ENCODE measurements around the gene NEUROD2. TPM values are rescaled to one million over a fixed set of nuclear protein-coding genes. Genes with fewer than 3 reads are reported as not detected.

NEUROD2 gene
- total and polyA plus RNA-seq, 4 donors: not detected

DNA sequence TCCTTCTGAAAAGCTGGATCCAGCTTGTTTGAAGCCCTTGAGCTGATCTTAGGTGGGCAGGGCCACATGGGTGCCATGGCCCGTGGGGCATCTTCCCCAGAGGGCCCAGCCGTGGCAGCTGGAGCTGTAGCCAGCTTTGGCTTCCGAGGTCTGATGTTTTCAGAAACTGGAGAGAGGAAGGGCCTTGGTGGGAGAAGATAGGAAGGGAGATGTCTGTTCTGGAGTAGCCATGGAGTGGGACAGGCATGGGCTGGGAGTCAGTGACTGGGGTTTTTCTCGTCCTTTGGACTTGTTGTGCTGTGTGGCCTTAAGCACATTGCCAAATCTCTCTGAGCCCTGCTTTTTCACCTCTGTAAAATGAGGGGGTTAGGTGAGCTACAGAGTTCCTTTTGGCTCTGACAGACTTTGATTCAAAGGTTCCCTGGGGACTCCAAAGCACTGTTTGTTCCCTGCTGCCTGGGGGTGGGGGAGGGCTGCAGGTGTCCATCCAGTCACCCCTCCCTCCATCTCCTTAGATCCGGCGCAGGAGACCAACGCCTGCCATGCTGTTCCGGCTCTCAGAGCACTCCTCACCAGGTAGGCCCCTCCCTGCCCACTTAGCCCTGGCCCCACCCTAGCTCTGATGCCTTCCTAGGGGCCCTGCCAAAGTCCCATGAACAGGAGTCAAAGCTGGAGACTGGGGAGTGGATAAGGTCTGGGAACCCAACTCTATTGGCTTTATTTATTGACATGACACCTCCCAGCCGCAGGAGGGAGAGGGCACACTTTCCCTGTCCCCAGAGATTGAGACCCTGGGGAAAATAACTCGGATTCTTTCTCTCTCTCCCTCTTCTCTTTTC, 21.2 kb upstream of the NEUROD2 start (continued):
- TF ChIP-seq ATF3 (IDR thresholded peaks at IDR 0.05): no peak
- no peak for TF ChIP-seq TAF1 (conservative IDR thresholded peaks at IDR 0.05)
- TF ChIP-seq RAD21 (IDR thresholded peaks at IDR 0.05): no peak

DNA sequence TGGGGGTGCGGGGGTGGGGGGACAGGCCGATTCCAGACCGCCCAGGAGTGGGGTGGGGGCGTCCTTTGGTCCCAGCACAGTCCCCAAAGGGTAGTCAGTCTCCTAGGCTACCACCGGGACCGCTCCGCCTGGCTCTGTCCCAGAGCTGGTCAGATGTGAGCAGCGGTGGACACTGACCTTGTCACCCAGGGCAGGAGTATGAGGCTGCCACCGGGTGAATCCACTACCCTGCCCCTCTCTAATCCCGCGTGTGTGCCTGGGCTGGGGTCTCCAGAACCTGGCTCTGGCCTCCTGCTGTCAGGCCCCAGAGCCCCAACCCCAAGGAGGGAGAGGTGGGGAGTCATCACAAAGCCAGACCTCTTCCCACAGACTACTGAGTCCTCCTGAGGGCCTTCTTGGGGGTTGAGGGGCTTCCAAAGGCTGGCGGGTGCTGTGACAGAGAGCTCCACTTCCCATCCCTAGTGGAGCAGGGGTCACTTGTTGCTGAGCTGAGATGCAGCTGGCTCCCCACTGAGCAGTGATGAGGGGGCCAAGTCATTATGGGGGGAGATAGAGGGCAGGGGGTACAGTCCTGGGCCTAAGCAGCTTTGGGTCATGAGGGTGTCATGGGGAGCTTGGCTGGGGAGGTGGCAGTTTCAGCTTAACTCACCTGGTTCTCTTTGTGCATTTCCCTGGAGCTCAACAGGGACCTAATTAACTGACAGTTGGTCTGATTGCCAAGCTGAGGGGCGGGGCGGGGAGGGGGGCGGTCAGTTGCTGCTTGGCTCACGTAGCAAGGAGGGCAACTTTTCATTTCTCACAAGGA, 20.2 kb upstream of the NEUROD2 start:
- WGBS: 46% methylated on average over 16 of the region's 16 CpGs
- Histone ChIP-seq H3K36me3 (ENCODE audit: control insufficient read depth in 4 of 4, insufficient read depth in 3 of 4, low read depth in 1 of 4, low read length in 3 of 4) (no peaks in the 10 kb centered on the region), H3K9ac (ENCODE audit: low read depth in 1 of 2, low read length in 2 of 2) (no peak overlapping the region), H3K27ac (ENCODE audit: low read depth in 1 of 2, low read length in 2 of 2) (no peak overlapping the region), H3K4me3 (ENCODE audit: low read depth in 1 of 3, low read length in 3 of 3) (no peak overlapping the region), H3K9me3 (ENCODE audit: control insufficient read depth in 4 of 4, low read length in 3 of 4) (no peaks in the 10 kb centered on the region), H3K27me3 (ENCODE audit: control insufficient read depth in 4 of 4, insufficient read depth in 4 of 4, low read length in 3 of 4) (peaks cover 0 to 12% (median 9%) of the 10 kb centered on the region in 4 donors), H3K4me1 (ENCODE audit: control insufficient read depth in 4 of 4, insufficient read depth in 4 of 4, low read length in 3 of 4) (peaks cover 0 to 10% (median 7%) of the 10 kb centered on the region in 4 donors)
- no peak for TF ChIP-seq ATF3 (IDR thresholded peaks at IDR 0.05)
- no peak for TF ChIP-seq TAF1 (conservative IDR thresholded peaks at IDR 0.05)
- TF ChIP-seq HNF4A (conservative IDR thresholded peaks at IDR 0.05): peak in 1 of 2 donors; percentile 30
- TF ChIP-seq HNF4G (IDR thresholded peaks at IDR 0.05): no peak
- no peak for TF ChIP-seq CTCF (IDR thresholded peaks at IDR 0.05; ENCODE audit: low read depth, low read length, missing input control)
- no peak for DNase-seq (ENCODE audit: low spot score)

DNA sequence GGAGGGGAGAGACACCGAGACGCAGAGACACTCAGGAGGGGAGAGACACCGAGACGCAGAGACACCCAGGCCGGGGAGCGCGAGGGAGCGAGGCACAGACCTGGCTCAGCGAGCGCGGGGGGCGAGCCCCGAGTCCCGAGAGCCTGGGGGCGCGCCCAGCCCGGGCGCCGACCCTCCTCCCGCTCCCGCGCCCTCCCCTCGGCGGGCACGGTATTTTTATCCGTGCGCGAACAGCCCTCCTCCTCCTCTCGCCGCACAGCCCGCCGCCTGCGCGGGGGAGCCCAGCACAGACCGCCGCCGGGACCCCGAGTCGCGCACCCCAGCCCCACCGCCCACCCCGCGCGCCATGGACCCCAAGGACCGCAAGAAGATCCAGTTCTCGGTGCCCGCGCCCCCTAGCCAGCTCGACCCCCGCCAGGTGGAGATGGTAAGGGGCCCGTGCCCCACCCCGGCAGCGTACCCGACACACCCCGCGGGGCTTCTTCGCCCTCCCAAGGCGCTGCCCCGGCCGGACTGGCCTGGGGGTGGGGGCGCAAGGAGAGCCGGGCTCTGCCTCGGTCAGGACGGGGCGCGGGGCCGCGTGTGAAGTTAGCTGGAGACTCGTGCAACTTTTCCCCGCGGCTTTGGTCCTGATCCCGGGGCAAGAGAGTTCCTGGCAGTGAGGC, 19.5 kb upstream of the NEUROD2 start:
- H3K27ac ChIP-seq (ENCODE audit: low read depth in 1 of 2, low read length in 2 of 2): no peak overlapping the region
- H3K9ac ChIP-seq (ENCODE audit: low read depth in 1 of 2, low read length in 2 of 2): no peak overlapping the region
- H3K27me3 ChIP-seq (ENCODE audit: control insufficient read depth in 4 of 4, insufficient read depth in 4 of 4, low read length in 3 of 4): peaks cover 0 to 12% (median 9%) of the 10 kb centered on the region in 4 donors
- TF ChIP-seq ZBTB33 (IDR thresholded peaks at IDR 0.05): no peak
- TF ChIP-seq NR2F2 (IDR thresholded peaks at IDR 0.05): no peak
- TF ChIP-seq TAF1 (conservative IDR thresholded peaks at IDR 0.05): no peak
- TF ChIP-seq CTCF (IDR thresholded peaks at IDR 0.05; ENCODE audit: low read depth, low read length, missing input control): no peak
- TF ChIP-seq RAD21 (IDR thresholded peaks at IDR 0.05): no peak
- no peak for TF ChIP-seq ATF3 (IDR thresholded peaks at IDR 0.05)
- no peak for TF ChIP-seq YY1 (IDR thresholded peaks at IDR 0.05)
- TF ChIP-seq HNF4A (conservative IDR thresholded peaks at IDR 0.05): no peak
- TF ChIP-seq, protein P1, sequence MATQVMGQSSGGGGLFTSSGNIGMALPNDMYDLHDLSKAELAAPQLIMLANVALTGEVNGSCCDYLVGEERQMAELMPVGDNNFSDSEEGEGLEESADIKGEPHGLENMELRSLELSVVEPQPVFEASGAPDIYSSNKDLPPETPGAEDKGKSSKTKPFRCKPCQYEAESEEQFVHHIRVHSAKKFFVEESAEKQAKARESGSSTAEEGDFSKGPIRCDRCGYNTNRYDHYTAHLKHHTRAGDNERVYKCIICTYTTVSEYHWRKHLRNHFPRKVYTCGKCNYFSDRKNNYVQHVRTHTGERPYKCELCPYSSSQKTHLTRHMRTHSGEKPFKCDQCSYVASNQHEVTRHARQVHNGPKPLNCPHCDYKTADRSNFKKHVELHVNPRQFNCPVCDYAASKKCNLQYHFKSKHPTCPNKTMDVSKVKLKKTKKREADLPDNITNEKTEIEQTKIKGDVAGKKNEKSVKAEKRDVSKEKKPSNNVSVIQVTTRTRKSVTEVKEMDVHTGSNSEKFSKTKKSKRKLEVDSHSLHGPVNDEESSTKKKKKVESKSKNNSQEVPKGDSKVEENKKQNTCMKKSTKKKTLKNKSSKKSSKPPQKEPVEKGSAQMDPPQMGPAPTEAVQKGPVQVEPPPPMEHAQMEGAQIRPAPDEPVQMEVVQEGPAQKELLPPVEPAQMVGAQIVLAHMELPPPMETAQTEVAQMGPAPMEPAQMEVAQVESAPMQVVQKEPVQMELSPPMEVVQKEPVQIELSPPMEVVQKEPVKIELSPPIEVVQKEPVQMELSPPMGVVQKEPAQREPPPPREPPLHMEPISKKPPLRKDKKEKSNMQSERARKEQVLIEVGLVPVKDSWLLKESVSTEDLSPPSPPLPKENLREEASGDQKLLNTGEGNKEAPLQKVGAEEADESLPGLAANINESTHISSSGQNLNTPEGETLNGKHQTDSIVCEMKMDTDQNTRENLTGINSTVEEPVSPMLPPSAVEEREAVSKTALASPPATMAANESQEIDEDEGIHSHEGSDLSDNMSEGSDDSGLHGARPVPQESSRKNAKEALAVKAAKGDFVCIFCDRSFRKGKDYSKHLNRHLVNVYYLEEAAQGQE (IDR thresholded peaks at IDR 0.05): no peak
- TF ChIP-seq GABPA (IDR thresholded peaks at IDR 0.05 in 1 of 2, conservative IDR thresholded peaks at IDR 0.05 in 1 of 2): no peak
- no peak for TF ChIP-seq FOXA1 (IDR thresholded peaks at IDR 0.05)
- no peak for TF ChIP-seq HNF4G (IDR thresholded peaks at IDR 0.05)
- TF ChIP-seq SP1 (IDR thresholded peaks at IDR 0.05): no peak
- no peaks in the 10 kb centered on the region for H3K36me3 ChIP-seq (ENCODE audit: control insufficient read depth in 4 of 4, insufficient read depth in 3 of 4, low read depth in 1 of 4, low read length in 3 of 4)
- no peak for DNase-seq (ENCODE audit: low spot score)
- peaks cover 0 to 12% (median 7%) of the 10 kb centered on the region in 4 donors for H3K4me1 ChIP-seq (ENCODE audit: control insufficient read depth in 4 of 4, insufficient read depth in 4 of 4, low read length in 3 of 4)
- no peak overlapping the region for H3K4me3 ChIP-seq (ENCODE audit: low read depth in 1 of 3, low read length in 3 of 3)
- H3K9me3 ChIP-seq (ENCODE audit: control insufficient read depth in 4 of 4, low read length in 3 of 4): no peaks in the 10 kb centered on the region
- 5% methylated on average over 72 of the region's 72 CpGs for WGBS

Data from liver (tissue), 9 donors.